Limb (tissue), 2 donors: ENCODE measurements around the gene PIK3C2B.

Experiments used
- DNase-seq, 2 donors: peaks; one replicate each; pipeline ENCODE4 v3.0.0-alpha.2; 2016; ENCODE audit errors: extremely low spot score in 2 of 2

The PIK3C2B gene

GRCh38 chr1:204478172-204478899 is 16.3 kb downstream of the PIK3C2B start:
- DNase-seq, result no peak

- no peak for DNase-seq
These were observed 17.4 kb downstream of the PIK3C2B start for GRCh38 chr1:204477036-204477740.

- no peak for DNase-seq
These were observed 18.0 kb downstream of the PIK3C2B start for GRCh38 chr1:204476563-204476962.

GRCh38 chr1:204475656-204476432 is 18.8 kb downstream of the PIK3C2B start:
- no peak for DNase-seq

- DNase-seq, result no peak
These were observed 21.1 kb downstream of the PIK3C2B start for GRCh38 chr1:204473400-204473965.

GRCh38 chr1:204472660-204473059 is 21.9 kb downstream of the PIK3C2B start:
- no peak for DNase-seq

GRCh38 chr1:204471687-204472086 is 22.9 kb downstream of the PIK3C2B start:
- DNase-seq, result no peak

- DNase-seq, result no peak
These were observed 25.3 kb downstream of the PIK3C2B start for GRCh38 chr1:204469304-204469703.

- DNase-seq, result no peak
These were observed 25.8 kb downstream of the PIK3C2B start for GRCh38 chr1:204468766-204469302.

- DNase-seq, result no peak
These were observed 26.4 kb downstream of the PIK3C2B start for GRCh38 chr1:204468206-204468605.

- no peak for DNase-seq
These were observed 27.9 kb downstream of the PIK3C2B start for GRCh38 chr1:204466416-204467405.

GRCh38 chr1:204465546-204466415 is 28.8 kb downstream of the PIK3C2B start:
- no peak for DNase-seq

- no peak for DNase-seq
These were observed 29.9 kb downstream of the PIK3C2B start for GRCh38 chr1:204464701-204465100.

GRCh38 chr1:204464187-204464631 is 30.4 kb downstream of the PIK3C2B start:
- no peak for DNase-seq

- DNase-seq, result peak in 1 of 2 donors; percentile 67
These were observed 31.2 kb downstream of the PIK3C2B start for GRCh38 chr1:204463125-204464060.

- no peak for DNase-seq
These were observed 32.4 kb downstream of the PIK3C2B start for GRCh38 chr1:204462229-204462561.

- no peak for DNase-seq
These were observed 33.0 kb downstream of the PIK3C2B start for GRCh38 chr1:204461331-204462228.
